ENCODE measurements around the gene NPTXR. TPM values are rescaled to one million over a fixed set of nuclear protein-coding genes. Genes with fewer than 3 reads are reported as not detected.

NPTXR gene
- total RNA-seq, 1 donor from 2014 or later: 27.0 TPM

DNA sequence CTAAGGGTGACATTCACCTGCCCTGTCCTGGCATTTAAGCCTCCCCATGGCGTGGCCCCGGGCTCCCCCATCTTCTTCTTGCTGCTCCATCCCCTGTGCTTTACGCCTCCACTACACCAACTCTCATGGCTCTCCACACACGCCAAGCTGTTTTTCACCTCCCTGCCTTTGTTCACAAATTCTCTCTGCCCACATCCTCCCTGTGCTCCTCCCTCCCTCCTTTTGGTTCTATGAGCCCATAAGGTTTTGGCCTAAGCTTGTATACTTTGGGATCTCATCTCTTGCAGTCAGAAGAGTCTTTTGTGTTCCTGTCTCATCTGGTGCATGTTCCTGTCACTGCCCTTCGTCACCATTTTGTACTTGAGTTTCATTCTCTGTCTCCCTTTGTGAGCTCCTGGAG is 45.3 kb downstream of the NPTXR start:
- no peak for DNase-seq (ENCODE audit: low spot score)

DNA sequence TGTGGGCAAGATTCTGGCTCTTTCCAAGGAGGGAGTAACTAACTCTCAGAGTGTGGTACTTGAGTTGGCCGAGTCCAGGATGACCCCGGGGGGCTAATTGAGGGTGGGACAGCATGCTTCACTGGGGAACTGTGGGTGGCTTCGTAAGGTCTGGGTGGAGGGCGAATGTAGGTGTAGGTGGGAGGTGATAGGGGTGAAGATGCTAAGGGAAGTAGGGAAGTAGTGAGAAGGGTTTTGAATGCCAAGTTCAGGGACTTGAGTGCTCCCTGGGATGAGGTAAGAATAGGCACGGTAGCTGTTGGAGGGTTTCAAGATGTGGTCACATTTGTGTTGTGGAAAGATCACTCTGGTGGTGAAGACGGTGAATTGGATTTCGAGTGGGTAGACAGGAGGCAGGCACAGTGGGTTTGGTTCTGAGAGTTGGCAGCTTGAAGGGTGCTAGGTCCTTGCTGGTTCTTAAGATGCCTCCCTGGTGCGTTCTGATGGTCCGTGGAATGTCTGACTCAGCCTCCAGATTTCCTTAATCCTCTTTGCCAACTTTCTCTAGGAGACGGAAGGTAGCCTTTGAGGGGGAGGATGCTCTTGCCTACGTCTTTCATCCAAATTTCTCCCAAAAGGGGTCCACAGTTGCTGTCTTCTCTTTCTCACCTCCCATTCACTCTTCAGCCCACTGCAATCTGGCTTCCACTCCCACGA is 47.4 kb downstream of the NPTXR start:
- DNase-seq (ENCODE audit: low spot score): no peak

DNA sequence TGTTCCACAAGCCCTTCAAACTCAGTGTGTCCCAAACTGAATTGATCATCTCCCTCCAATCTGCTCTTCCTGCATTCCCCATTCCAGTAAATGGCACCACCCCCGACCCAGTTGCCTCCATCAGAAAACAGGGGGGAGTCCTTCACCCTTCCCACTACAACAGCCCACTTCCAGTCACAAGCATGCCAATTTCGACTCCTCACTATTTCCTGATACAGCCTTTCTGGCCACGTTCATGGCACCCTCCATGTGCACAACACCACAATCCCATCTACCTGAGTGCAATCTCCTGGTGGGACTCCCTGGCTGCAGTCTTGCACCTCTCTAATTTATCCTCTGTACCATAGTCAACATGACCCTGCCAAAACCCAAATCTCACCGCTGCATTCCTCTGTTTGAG is 48.3 kb downstream of the NPTXR start:
- DNase-seq (ENCODE audit: low spot score): no peak

DNA sequence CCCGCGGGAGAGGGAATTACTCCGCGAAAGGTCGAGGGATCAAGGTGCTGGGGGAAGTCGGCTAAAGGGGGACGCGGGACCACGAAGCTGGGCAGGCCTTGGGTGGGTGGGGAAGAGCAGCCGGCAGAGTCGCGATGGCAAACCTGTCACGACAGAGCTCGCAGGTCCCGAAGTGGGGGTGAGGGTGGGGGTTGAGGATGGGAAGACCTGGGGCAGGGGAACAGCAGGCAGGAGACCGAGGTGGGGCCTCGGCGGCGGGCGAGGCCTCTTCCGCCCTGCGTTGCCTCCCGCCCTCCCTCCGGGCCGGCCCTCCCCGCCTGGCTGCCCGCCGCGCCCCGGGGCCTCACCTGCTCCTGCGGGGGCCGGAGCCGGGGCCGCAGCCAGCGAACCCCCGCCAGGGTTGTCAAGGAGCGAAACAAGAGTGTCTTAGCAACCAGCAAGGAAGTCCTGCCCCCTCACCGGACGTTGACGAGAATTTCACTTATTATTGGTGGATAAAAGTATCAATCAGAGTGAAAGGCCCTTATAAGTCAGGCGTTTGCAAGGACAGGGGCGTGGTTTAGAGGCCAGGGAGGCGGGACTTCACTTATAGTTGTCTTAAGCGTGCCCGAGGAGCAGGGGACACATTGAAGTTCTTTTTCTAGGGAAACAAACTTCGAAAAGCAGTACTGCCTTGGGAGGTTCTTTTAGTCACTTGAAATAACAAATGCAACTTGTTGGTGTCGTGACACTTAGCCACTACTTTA is 49.9 kb downstream of the NPTXR start, which contains the start of gene DNAL4:
DNAL4 (minus strand) TSS at position 423 of the 746 bp plus-strand sequence. CDS start 11,412 bp downstream, outside the sequence.
- DNase-seq (ENCODE audit: low spot score): peak; percentile 97

DNA sequence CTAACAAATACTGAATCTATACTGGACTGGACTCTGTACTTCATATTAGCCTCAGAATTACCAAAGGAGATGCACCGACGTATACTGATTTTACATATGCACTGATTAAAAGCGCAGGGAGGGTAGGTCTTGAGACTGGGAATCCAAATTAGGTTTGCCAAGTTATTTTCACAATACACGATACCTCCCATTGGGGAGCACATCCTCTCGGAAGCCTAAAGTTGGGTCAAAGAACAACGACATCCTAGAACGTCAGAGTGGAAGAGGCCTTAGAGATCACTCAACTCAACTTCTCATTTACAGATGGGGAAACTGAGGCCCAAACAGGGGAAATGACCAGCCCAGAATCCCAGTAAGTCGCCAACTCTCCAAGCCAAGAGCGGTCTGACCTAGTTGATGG is 50.5 kb downstream of the NPTXR start:
- DNase-seq (ENCODE audit: low spot score): no peak

DNA sequence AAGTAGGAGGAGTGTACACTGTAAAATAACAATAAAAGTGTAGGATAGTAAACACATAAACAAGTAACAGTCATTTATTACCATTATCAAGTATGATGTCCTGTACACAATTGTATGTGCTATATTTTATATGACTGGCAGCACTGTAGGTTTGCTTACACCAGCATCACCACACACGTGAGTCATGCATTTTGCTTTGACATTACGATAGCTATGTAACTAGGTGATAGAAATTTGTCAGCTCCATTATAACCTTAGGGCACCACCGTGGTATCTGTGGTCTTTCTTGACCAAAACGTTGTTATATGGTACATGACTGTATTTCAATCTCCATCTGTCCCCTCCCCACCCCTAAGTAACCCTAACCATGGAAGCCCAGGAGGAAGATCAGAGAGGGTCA is 51.0 kb downstream of the NPTXR start:
- DNase-seq (ENCODE audit: low spot score): no peak

DNA sequence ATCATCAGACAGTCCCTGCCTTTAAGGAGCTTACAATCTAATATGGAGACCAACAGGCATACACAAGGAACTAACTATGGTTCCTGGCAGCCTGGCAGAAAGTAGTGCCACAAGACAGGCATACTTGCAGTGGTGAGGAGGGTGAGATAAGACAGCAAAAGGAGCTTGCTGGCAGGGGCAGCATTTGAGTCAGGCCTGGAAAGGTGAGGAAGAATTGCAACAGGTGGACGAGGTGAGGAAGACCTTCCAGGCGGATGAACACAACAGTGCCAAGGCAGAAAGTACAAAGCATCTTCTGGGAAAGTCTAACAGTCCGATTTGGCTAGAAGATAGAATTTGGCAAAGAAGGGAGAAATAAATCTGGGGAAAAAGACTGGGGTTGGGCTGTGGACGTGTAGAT is 54.2 kb downstream of the NPTXR start:
- no peak for DNase-seq (ENCODE audit: low spot score)

DNA sequence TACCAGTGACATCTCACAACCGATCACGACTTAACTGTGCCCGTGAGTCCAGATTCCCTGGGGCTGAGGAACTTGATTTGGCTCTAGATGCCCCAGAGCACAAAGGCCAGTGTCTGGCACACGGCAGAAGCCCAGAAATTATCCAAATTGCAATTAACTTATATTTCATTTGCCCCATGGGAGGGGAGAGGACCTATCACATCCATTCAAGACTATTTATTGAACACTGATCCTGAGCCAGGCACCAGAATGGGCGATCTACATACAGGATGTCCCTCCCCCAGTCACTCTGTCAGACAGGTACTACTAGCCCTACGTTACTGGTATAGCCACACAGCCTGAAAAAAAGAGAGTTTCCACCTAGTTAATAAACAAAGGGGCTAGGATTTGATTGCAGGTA is 55.0 kb downstream of the NPTXR start:
- DNase-seq (ENCODE audit: low spot score): no peak

DNA sequence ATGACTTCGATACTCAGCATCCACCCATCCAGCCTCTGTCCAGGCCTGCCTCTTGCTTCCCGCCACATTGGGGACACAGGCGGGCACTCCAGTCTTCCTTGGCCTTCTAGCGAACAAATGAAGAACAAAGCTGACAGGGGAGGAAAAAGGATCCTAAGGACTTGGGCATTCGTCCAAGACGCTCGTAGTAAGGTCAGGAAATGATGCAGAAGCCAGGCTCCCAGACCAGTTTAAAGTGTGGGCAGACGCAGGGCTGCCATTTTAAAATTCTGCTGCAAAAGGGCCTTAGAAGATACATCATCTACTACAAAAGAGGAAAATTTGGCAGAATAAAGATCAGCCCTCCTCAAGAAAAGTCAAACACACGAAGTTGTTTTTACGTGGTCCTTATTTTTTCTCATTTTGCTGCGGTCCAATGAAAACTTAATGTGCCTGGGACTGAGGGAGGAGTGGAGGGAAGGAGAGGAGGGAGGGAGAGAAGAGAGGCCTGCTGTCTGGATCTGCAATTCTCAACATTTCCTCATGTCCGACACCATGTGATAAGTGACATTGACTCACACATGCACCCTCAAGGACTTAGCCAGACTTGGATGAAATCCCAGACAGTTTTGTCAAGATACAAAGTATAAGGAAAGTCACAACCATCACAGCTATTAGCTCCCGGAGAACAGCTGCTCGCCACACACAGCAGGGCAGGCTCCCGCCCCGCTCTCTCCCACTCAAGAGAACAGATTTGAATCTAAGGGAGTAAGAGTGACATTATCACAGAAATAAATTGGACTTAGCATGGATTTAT is 55.6 kb downstream of the NPTXR start:
- DNase-seq (ENCODE audit: low spot score): no peak

DNA sequence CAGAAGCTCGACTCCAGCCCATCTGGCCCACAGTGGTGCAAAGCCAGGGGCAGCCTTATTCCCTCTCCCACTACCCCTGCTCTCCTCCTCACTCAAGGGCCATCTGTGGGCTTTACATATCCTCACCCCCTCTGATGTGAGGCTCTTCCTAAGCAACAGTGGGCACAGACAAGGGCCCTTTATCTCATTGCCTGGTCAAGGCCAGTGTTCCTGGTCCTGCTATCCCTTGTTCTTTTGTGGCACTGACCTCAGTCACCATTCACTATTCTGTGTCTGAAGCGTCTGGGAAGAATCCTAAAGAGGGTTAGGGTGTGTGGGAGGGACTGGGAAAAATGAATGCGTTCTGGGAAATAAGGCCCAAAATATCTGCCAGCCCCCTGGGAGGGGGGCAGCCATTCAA is 57.2 kb downstream of the NPTXR start:
- no peak for DNase-seq (ENCODE audit: low spot score)

DNA sequence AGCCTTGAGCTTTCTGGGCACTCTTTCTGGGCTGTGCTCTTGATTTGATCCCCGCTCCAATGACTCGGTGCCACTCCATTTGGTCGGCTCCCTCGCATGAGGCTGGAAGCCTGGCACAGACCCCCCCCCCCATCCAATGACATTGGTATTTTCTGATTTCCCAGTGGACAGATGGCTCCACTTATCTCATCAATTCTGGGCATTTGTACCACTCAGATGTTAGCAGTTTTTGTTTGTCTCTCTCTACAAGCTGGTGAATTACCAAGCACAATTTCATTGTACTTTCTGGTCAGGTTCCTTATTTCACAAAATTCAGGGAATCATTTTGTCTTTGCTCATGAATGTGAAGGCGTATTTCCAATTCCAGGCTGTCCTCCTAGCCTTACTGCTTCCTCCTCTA is 59.0 kb downstream of the NPTXR start:
- DNase-seq (ENCODE audit: low spot score): no peak

DNA sequence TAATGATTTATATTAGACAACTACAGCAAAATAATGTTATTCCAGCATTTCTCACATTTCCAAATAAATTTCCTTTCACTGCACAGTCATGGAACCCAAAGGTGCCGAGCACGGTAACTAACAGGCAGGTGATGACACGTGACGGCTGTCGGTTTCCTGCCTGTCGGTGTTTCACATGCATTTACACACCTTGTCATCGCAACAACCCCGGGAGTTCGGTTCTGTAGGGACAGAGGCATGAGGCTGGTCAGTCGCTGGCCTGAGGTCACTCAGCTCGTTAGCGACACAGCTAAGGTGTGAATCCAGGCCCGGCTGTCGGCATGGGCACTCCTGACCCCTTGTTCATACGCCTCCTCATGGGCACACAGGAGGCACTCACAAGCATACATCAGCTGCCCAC is 59.8 kb downstream of the NPTXR start:
- no peak for DNase-seq (ENCODE audit: low spot score)

DNA sequence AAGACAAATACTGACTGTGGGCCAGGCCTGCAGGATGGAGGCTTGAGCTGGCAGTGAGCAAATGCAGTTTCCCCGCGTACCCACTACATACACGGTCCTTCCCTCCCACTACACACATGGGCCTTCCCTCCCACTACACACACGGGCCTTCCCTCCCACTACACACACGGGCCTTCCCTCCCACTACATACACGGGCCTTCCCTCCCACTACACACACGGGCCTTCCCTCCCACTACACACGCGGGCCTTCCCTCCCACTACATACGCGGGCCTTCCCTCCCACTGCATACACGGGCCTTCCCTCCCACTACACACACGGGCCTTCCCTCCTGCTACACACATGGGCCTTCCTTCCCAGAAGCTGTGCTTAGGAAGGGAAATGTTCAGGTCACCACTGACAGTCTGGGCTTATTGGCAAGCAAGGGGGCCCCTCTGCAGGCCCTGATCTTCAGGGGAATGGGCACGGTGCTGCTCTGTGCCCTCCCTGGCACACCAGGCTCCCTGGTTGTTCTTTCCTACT is 60.7 kb downstream of the NPTXR start:
- DNase-seq (ENCODE audit: low spot score): no peak

DNA sequence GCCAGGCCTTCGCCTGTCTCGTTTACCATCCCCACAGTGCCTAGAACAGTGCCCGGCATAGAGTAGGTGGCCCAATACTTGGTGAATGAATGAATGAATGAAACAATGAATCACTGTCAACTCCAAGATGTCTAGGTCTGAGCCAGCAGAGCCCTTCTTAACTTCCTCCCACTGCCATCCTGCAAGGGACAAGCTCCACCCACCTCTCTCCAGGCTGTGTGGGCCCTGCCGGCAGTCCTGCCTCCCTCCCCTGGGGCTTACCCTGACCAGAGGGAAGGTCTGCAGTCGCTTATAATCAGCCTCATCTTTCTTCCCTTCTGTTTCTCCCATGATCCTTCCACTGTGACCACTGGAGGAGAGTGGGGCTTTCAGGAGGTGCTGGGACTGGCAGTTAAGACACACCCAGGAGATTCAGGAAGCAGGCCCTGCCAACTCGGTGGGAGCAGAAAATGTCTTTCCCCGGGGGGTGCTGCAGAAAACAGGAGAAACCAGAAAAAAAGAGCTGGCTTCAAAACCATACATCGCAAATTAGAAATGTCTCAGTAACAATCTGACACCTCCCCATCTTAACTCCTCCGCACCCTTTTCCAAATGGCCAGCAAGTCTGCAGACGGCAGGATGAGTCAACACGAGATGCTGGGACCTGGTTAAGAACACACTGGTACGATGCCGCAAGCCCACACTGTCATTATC is 61.3 kb downstream of the NPTXR start:
- DNase-seq (ENCODE audit: low spot score): no peak

DNA sequence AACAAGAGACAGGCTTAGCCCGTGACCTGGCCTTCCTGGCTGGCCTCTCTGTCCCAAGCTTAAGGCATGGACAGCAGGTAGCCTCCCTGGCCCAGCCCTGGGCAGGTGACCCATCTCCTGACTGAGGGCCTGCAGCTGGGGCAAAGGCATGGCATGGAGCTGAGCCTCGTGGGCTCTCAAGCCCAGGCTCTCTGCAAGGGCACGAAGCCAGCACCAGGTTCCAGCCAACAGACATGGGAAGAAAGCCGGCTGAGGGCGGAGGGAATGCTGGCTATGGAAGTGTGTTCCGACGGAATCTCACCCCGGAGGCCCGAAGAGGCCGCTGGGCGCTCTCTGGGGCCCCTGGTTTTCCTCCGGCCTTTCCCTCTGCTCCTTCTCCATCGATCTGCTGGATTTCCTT is 62.8 kb downstream of the NPTXR start:
- DNase-seq (ENCODE audit: low spot score): no peak

DNA sequence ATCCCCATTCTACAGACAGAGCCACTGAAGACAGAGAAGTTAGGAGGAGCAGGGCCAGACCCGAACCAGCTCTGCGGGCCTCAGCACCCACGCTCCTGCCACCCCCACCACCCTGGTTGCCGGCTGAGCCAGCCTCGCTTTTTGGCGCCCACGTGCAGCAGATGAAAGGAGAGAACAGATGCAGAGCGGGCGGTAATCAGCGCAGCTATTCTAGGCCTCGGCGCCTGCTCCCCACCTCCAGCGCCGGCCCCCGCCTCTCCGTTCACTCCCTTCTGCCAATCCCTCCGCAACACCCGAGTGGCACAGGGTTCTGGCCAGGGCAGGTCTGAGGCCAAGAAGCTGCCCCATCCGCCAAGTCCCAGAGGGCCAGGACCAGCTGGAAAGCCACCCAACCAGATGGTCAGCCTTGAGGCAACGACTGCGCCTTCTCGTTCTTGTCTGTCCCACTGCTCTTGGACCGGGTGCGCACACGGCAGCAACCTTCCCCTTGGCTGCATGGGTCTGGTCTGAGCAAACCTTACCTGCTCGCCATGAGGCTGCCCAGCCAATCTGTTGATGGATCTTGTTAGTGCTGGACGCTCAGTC is 66.6 kb downstream of the NPTXR start:
- DNase-seq (ENCODE audit: low spot score): no peak

DNA sequence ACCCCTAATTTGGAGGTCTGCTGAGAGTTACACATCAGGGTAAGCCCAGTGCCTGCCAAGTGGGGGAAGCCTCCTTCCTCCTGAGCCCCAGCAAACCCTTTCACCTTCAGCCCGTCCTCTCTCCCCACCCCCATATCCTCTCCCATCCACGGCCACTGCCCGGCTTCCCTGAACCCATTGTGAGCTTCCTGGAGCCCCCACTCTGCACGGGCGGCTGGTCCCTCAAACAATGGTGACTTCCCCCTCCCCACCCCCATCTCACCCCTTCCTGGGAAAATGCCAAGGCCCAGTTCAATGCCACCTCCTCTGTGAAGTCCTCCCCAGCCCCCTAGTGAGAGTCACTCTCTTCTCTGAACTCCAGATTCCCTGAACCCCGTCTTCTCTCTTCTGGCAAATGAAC is 67.7 kb downstream of the NPTXR start:
- DNase-seq (ENCODE audit: low spot score): no peak

DNA sequence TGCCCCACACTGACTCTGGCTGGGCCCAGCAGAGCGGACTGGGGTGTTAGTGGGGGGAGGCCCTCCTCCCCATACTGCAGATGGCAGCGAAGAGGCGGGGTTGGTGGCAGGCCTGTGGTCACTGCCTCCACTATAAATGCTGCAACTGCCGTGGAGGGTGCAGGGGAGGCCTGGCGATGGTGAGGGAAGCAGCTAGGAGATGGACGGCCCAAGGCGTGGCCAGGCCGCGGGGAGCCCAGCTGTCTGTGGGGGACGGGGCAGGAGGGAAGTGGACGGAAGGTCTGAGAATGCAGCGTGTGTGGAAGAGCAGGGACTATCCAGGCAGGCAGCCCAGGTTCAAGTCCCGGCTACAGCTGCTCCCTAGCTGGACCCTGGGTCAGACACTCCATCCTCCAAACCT is 68.2 kb downstream of the NPTXR start:
- no peak for DNase-seq (ENCODE audit: low spot score)

DNA sequence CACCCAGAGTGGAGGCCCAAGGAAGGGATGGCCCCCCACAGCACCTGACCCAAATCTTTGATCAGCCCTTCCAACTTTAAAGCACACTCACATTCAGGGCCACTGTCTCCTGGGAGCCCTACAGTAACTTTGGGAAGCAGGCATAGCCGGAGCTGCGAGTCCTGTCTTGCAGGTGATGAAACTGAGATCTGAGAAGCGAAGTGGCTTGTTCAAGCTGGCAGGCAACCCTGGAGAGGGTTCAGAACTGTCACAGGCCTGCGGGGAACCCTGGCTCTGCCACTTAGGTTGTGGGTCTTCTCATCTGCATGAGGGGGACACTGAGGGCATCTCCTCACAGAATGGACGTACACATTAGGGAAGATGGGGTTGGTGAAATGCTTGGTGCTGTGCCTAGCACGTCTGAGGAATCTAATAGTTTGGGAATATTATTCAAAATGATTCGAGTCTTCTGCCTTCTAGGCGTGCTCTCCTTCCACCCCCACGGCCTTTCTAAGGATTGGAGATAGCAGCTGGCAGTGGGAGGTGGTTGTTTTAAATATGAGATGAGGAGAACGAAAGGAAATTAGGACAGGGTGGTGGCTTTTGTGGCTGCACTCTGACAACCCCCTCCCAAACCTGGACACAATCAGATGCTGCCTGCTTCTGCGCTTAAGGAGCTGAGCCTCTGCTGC is 69.2 kb downstream of the NPTXR start:
- no peak for DNase-seq (ENCODE audit: low spot score)

DNA sequence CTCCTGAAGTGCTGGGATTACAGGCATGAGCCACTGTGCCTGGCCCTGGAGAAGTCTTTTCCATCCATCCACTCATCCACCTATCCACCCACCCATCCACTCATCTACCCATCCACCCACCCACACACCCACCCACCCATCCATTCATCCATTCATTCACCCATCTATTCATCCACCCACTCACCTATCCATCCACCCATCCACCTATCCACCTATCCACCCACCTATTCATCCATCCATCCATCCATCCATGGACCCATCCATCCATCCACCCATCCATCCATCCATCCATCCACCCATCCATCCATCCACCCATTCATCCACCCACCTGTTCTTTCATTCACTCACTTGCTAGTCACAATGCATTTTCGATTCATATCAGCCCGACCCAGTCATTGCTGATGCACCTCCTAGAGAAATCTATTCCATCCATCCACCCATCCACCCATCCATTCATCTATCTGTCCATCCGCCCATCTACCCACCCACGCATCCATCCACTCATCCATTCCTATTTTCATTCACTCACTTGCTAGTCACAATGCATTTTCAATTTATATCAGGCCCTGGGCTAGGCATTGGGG is 70.4 kb downstream of the NPTXR start:
- no peak for DNase-seq (ENCODE audit: low spot score)

DNA sequence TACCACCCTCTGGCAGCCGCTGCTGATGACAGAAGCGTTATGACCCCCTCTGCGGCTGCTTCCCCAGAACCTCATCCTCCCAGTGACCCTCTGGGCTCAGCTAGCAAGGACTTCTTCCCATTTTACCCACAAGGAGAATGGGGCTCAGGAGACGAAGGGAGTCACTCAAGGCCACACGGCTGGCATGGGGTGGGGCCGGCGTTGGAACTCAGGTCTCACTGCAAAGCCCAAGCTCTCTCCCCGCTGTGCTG is 71.3 kb downstream of the NPTXR start:
- DNase-seq (ENCODE audit: low spot score): no peak

Data from ureter (tissue), 1 donor.